ENCODE results near the gene NAPB.

GRCh38 chr20:23441850-23442313, 20.6 kb upstream of the NAPB start:
- TF ChIP-seq CTCF (IDR thresholded peaks at IDR 0.05) (peak; percentile 58 to 93 (median 92)), POLR2A (IDR thresholded peaks at IDR 0.05) (no peak)

Data from right lobe of liver (tissue), 4 donors.